SKM-1 treated with dmso at 0.1 percent for 144 hours (cell line): ENCODE measurements around the gene PRTN3.
"Not testable (repeated sequence)": the region's sequence is repeated elsewhere in the genome, so short reads cannot be mapped to it uniquely, and the experiment has no call there.

Experiments used
- DNase-seq: peaks from one replicate; lab custom pipeline; 2025; ENCODE audit not compliant: unreplicated experiment; lab: John Stamatoyannopoulos, UW

PRTN3 gene

GRCh38 chr19:878751-879561, 38.2 kb downstream of the PRTN3 start:
- DNase-seq = not testable (repeated sequence)

- no peak for DNase-seq
These were observed 39.1 kb downstream of the PRTN3 start for GRCh38 chr19:879711-880438.

GRCh38 chr19:881385-882071, 40.7 kb downstream of the PRTN3 start:
- DNase-seq = no peak

GRCh38 chr19:882871-883497, 42.2 kb downstream of the PRTN3 start:
- DNase-seq = no peak

- DNase-seq = no peak
These were observed 42.9 kb downstream of the PRTN3 start for GRCh38 chr19:883661-884211.

GRCh38 chr19:884420-885211, 43.8 kb downstream of the PRTN3 start:
- DNase-seq = no peak

GRCh38 chr19:885536-886224, 44.9 kb downstream of the PRTN3 start:
- no peak for DNase-seq

GRCh38 chr19:887072-887471, 46.3 kb downstream of the PRTN3 start:
- DNase-seq = no peak

GRCh38 chr19:887599-887998, 46.8 kb downstream of the PRTN3 start:
- no peak for DNase-seq

- no peak for DNase-seq
These were observed 48.0 kb downstream of the PRTN3 start for GRCh38 chr19:888581-889385.

GRCh38 chr19:889662-890295, 49.0 kb downstream of the PRTN3 start:
- no peak for DNase-seq

GRCh38 chr19:890831-891230, 50.0 kb downstream of the PRTN3 start:
- DNase-seq = no peak

GRCh38 chr19:891421-892200, 50.8 kb downstream of the PRTN3 start:
- not testable (repeated sequence) for DNase-seq

- DNase-seq = no peak
These were observed 51.6 kb downstream of the PRTN3 start for GRCh38 chr19:892243-892893.

- DNase-seq = peak; percentile 90
These were observed 52.3 kb downstream of the PRTN3 start, which contains the start of the genes MED16 and RNU6-9 for GRCh38 chr19:892894-893689. MED16 (minus strand) TSS chr19:893187; CDS start chr19:891131, 2,056 bp downstream. RNU6-9 (plus strand) TSS chr19:893484.

- DNase-seq = no peak
These were observed 55.6 kb downstream of the PRTN3 start for GRCh38 chr19:896434-896833.
